Thyroid gland (tissue), 4 donors: ENCODE data around the gene WNT3A. TPM values are rescaled to one million over a fixed set of nuclear protein-coding genes. Genes with fewer than 3 reads are reported as not detected.

Source experiments
- DNase-seq, 2 donors: peaks; one replicate each; pipeline ENCODE4 v3.0.0-alpha.2; 2019
- H3K27ac ChIP-seq, 3 donors: fragments of 200-600 bp; sonication (generic); 1 replicate in 2 of 3; 2 replicates in 1 of 3; pipeline ENCODE4 v1.5.1; 2016 to 2019; ENCODE audit warnings: mild to moderate bottlenecking in 1 of 3, moderate library complexity in 1 of 3
- H3K27me3 ChIP-seq: fragments of 200-600 bp; sonication (generic); one replicate; pipeline ENCODE4 v1.5.1; 2019
- H3K36me3 ChIP-seq, 2 donors: fragments of 200-600 bp; sonication (generic); one replicate each; pipeline ENCODE4 v1.5.1; 2016 to 2019
- H3K4me1 ChIP-seq, 2 donors: fragments of 200-600 bp; sonication (generic); one replicate each; pipeline ENCODE4 v1.5.1; 2017 to 2019
- H3K4me3 ChIP-seq, 3 donors: fragments of 200-600 bp; sonication (generic); replicated peaks in 1 of 3; 1 replicate in 2 of 3; 2 replicates in 1 of 3; pipeline ENCODE4 v1.5.1; 2016; ENCODE audit warnings: mild to moderate bottlenecking in 1 of 3
- H3K9me3 ChIP-seq: fragments of 200-600 bp; sonication (generic); one replicate; pipeline ENCODE4 v1.5.1; 2017
- POLR2A ChIP-seq, 2 donors: fragments of 450-650 bp; IDR thresholded peaks; one replicate each; pipeline ENCODE4 v1.6.1; 2017; ENCODE audit warnings: antibody characterized with exemption in 2 of 2, mild to moderate bottlenecking in 2 of 2, moderate library complexity in 1 of 2
- WGBS, 2 donors: methylation state at CpG; one replicate each; pipeline ENCODE4 v1.1.5; 2017; 5-methylcytosine and 5-hydroxymethylcytosine counted together
- intact Hi-C: fragments of 100-400 bp; cut with DNase I; formaldehyde crosslinking; loops from one replicate; pipeline ENCODE4 v1.15.1; 2023
- total RNA-seq, 4 donors: library from RNA; depleted of rRNA; stranded (reverse); fragments of >200 nt; gene quantifications; one replicate each; pipeline ENCODE4 v1.2.3, GENCODE V29; 2016
- TF ChIP-seq, protein P1 (sequence below), 6 experiments: fragments of 200-600 bp in 3 of 6; fragments of 450-650 bp in 3 of 6; sonication (generic) in 3 of 6; IDR thresholded peaks; one replicate each; pipeline ENCODE4 v1.5.1; 2016 to 2019; ENCODE audit warnings: antibody characterized with exemption in 6 of 6, mild to moderate bottlenecking in 2 of 6, inconsistent platforms in 1 of 6, moderate library complexity in 1 of 6

Gene WNT3A
- total RNA-seq, 4 donors from 2014 or later, result not detected

GRCh38 chr1:228066416-228066815 is 59.6 kb downstream of the WNT3A start:
- H3K36me3 ChIP-seq, result no peaks in the 10 kb centered on the region
- no peak overlapping the region for H3K4me3 ChIP-seq
- TF ChIP-seq, protein P1, sequence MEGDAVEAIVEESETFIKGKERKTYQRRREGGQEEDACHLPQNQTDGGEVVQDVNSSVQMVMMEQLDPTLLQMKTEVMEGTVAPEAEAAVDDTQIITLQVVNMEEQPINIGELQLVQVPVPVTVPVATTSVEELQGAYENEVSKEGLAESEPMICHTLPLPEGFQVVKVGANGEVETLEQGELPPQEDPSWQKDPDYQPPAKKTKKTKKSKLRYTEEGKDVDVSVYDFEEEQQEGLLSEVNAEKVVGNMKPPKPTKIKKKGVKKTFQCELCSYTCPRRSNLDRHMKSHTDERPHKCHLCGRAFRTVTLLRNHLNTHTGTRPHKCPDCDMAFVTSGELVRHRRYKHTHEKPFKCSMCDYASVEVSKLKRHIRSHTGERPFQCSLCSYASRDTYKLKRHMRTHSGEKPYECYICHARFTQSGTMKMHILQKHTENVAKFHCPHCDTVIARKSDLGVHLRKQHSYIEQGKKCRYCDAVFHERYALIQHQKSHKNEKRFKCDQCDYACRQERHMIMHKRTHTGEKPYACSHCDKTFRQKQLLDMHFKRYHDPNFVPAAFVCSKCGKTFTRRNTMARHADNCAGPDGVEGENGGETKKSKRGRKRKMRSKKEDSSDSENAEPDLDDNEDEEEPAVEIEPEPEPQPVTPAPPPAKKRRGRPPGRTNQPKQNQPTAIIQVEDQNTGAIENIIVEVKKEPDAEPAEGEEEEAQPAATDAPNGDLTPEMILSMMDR (IDR thresholded peaks at IDR 0.05), result no peak
- no peak for TF ChIP-seq POLR2A (IDR thresholded peaks at IDR 0.05)
- DNase-seq, result no peak
- WGBS, 2 donors, result 43 to 45% methylated on average over 4 of the region's 4 CpGs
- H3K4me1 ChIP-seq, result no peaks in the 10 kb centered on the region
- H3K9me3 ChIP-seq, result no peaks in the 10 kb centered on the region
- H3K27ac ChIP-seq, result no peak overlapping the region
- intact Hi-C loops, result no loop called here
- no peaks in the 10 kb centered on the region for H3K27me3 ChIP-seq

DNA sequence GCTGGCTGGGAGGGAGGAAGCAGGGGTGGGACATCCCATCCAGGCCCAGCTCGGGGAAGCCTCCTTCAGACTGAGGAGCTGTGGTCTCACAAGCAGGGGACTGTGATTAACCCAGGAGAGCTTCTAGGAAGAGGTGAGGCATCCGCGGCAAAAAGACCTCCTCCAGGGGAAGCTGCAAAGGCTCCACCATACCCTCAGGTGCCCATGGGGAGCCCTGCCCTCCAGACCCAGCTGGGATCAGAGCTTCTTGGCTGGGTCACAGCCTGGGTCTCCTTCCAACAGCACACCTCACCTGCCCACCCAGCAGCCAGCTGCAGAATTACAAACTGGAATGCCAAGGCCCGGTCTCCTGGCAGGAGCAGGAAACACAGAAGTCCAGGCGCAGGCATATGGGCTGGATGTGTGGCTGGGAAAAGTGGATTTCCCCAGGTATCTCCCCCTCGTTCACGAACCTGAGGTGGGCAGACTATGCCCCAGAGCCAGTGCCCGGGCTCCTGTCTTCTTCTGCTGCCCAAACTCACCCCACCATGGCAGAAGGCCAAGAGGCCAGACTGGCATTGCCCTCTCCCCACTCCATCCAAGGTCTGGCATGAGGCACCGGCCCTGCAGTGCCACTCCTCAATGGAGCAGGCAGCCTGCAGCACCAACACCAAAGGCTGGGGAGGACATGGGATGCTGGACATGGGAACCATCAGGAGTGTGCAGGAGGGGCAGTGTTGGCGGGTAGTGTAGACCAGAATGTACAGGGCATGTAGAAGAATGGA is 60.3 kb downstream of the WNT3A start:
- no peak for DNase-seq
- no peak overlapping the region for H3K27ac ChIP-seq
- H3K27me3 ChIP-seq, result no peaks in the 10 kb centered on the region
- TF ChIP-seq, protein P1 (IDR thresholded peaks at IDR 0.05), result no peak
- no peak for TF ChIP-seq POLR2A (IDR thresholded peaks at IDR 0.05)
- intact Hi-C loops, result no loop called here
- H3K9me3 ChIP-seq, result no peaks in the 10 kb centered on the region
- H3K36me3 ChIP-seq, result no peaks in the 10 kb centered on the region
- H3K4me3 ChIP-seq, result no peak overlapping the region
- H3K4me1 ChIP-seq, result no peaks in the 10 kb centered on the region
- 61 to 67% methylated on average over 7 to 8 of the region's 10 CpGs for WGBS, 2 donors

- TF ChIP-seq, protein P1 (IDR thresholded peaks at IDR 0.05), result no peak
- no peak for TF ChIP-seq POLR2A (IDR thresholded peaks at IDR 0.05)
- intact Hi-C loops, result no loop called here
- Histone ChIP-seq H3K9me3 (no peaks in the 10 kb centered on the region), H3K27ac (no peak overlapping the region), H3K4me1 (no peaks in the 10 kb centered on the region), H3K4me3 (no peak overlapping the region), H3K36me3 (no peaks in the 10 kb centered on the region), H3K27me3 (no peaks in the 10 kb centered on the region)
- WGBS, 2 donors, result 62 to 73% methylated on average over 7 of the region's 7 CpGs
- DNase-seq, result no peak
These were observed 61.6 kb downstream of the WNT3A start for GRCh38 chr1:228068359-228068758.

DNA sequence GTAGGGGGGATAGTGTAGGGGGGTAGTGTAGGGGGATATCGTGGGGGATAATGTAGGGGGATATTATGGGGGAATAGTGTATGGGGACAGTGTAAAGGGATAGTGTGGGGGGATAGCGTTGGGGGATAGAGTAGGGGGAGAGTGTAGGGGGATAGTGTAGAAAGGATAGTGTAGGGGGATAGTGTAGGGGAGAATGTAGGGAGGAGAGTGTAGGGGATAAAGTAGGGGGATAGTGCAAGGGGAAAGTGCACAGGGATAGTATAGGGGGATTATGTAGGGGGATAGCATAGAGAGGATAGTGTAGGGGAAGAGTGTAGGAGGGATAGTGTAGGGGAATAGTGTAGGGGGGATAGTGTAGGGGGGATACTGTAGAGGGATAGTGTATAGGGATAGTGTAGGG is 63.4 kb downstream of the WNT3A start:
- WGBS, 2 donors, result 55 to 60% methylated on average over 2 of the region's 2 CpGs
- Histone ChIP-seq H3K9me3 (no peaks in the 10 kb centered on the region), H3K27me3 (no peaks in the 10 kb centered on the region), H3K36me3 (no peaks in the 10 kb centered on the region), H3K4me1 (peaks cover 0 to 3% of the 10 kb centered on the region in 2 donors), H3K27ac (no peak overlapping the region), H3K4me3 (no peak overlapping the region)
- intact Hi-C loops, result no loop called here
- no peak for DNase-seq
- TF ChIP-seq POLR2A (IDR thresholded peaks at IDR 0.05), result no peak
- TF ChIP-seq, protein P1 (IDR thresholded peaks at IDR 0.05), result no peak

DNA sequence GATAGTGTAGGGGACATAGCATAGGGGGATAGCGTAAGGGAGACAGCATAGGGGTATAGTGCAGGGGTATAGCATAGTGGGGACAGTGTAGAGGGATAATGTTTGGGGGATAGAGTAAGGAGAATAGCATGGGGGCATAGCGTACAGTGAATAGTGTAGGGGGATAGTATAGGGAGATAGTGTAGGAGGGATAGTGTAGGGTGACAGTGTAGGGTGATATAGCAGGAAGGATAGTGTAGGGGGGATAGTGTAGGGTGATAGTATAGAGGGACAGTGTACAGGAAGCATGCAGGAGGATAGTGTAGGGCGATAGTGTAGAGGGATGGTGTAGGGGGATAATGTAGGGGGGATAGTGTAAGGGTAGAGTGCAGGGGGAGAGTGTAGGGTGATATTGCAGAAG is 64.1 kb downstream of the WNT3A start:
- intact Hi-C loops, result no loop called here
- Histone ChIP-seq H3K36me3 (no peaks in the 10 kb centered on the region), H3K27ac (no peak overlapping the region), H3K4me3 (no peak overlapping the region), H3K9me3 (no peaks in the 10 kb centered on the region), H3K4me1 (peaks cover 0 to 3% of the 10 kb centered on the region in 2 donors), H3K27me3 (no peaks in the 10 kb centered on the region)
- no peak for DNase-seq
- 48 to 65% methylated on average over 3 of the region's 3 CpGs for WGBS, 2 donors
- no peak for TF ChIP-seq POLR2A (IDR thresholded peaks at IDR 0.05)
- TF ChIP-seq, protein P1 (IDR thresholded peaks at IDR 0.05), result no peak
